ENCODE measurements around the gene CD300C. TPM values are rescaled to one million over a fixed set of nuclear protein-coding genes. Genes with fewer than 3 reads are reported as not detected.
"Not testable (repeated sequence)": the region's sequence is repeated elsewhere in the genome, so short reads cannot be mapped to it uniquely, and the experiment has no call there.

CD300C gene
- total and polyA plus RNA-seq, 2 donors (not counting 1 experiment from before 2014, with no cell fraction given): 0.72 to 0.74 TPM

DNA sequence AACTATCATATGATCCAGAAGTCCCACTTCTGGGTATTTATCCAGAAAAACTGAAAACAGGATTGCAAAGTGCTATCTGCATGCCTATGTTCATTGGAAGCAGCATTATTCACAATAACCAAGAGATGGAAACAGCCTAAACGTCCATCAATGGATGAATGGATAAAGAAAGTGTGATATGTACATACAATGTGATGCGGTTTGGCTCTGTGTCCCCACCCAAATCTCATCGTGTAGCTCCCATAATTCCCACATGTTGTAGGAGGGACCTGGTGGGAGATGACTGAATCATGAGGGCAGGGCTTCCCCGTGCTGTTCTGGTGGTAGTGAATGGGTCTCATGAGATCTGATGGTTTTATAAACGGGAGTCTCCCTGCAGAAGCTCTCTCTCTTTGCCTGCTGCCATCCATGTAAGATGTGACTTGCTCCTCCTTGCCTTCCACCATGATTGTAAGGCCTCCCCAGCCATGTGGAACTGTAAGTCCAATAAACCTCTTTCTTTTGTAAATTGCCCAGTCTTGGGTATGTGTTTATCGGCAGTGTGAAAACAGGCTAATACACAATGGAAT lies 27.4 kb downstream of the CD300C start:
- DNase-seq; H3K4me3 ChIP-seq (ENCODE audit: control extremely low read depth in 1 of 5, extremely low read depth in 1 of 5, insufficient read depth in 1 of 5, low read depth in 2 of 5, low read length in 4 of 5); H3K4me3 Mint-ChIP-seq; POLR2A ChIA-PET; H3K79me2 ChIP-seq (ENCODE audit: control insufficient read depth, insufficient read depth, low read length); H3K36me3 ChIP-seq (replicated peaks in 1 of 2; ENCODE audit: control extremely low read depth in 1 of 2, control insufficient read depth in 1 of 2, extremely low read depth in 1 of 2, insufficient read depth in 2 of 2, low read length in 1 of 2); H3K9ac ChIP-seq (ENCODE audit: low read length); H3K27me3 ChIP-seq (replicated peaks in 1 of 4; ENCODE audit: control extremely low read depth in 1 of 4, control insufficient read depth in 3 of 4, insufficient read depth in 4 of 4, low read length in 3 of 4); ATAC-seq (ENCODE audit: low read depth); H2AFZ ChIP-seq (ENCODE audit: insufficient read depth, low read depth, low read length, poor library complexity, severe bottlenecking); CTCF ChIA-PET; H3K27ac Mint-ChIP-seq; intact Hi-C loops (cut with micrococcal nuclease); H4K20me1 ChIP-seq (ENCODE audit: control insufficient read depth, insufficient read depth, low read length, poor library complexity, severe bottlenecking); H3K4me2 ChIP-seq (replicated peaks; ENCODE audit: low read depth, low read length, poor library complexity, severe bottlenecking); H3K27ac ChIP-seq (ENCODE audit: low read length in 2 of 2): not testable (repeated sequence)
- peaks cover 10% of the 10 kb centered on the region for H3K9me3 Mint-ChIP-seq (ENCODE audit: insufficient read depth)
- peaks cover 22 to 25% of the 10 kb centered on the region in 2 donors for H3K4me1 ChIP-seq (ENCODE audit: control insufficient read depth in 2 of 2, insufficient read depth in 2 of 2, low read length in 2 of 2)
- peaks cover 23% of the 10 kb centered on the region for H3K4me1 Mint-ChIP-seq
- peaks cover 10% of the 10 kb centered on the region for H3K27me3 Mint-ChIP-seq
- H3K9me3 ChIP-seq (ENCODE audit: control extremely low read depth in 1 of 3, control insufficient read depth in 2 of 3, insufficient read depth in 1 of 3, low read length in 2 of 3): peaks cover 0 to 16% (median 7%) of the 10 kb centered on the region in 3 donors
- no CpG with 5 or more reads among the region's 6 CpGs for WGBS (ENCODE audit: insufficient coverage)

DNA sequence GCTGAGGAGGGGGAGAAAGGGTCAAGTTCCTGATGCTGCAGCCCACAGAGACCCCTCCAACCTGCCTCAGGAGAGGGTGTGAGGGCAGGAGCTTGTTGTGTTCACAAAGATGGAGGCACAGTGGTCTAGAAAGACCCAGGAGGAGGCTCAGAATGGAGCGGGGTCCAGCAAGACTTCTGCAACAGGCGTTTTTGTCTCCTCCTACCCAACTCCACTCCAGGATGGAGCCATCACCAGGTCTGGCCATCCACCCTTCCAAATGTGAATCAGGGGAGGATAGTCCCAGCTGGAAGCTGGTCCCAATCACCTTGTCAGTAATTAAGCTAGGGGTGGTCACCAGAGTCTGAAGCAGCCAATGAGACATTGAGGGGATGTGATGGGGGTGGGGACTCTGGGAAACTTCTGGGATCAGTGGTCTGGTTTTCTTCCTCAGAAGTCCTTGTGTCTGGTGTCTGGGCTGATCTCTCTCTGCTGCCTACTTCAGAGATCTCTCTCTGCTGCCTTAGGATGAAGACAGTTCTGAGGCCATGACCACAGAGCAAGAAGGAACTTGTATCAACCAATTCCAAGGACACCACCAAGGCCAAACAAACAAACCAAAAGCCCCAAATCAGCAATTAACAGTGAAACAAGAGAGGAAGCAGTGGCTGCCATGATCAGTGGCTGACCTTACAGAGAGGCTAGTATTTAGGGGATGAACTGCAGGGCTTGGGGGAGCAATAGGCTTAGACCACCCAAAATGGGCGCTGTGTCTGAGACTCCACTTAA lies 29.2 kb downstream of the CD300C start:
- Histone ChIP-seq H3K27me3 (replicated peaks in 1 of 4; ENCODE audit: control extremely low read depth in 1 of 4, control insufficient read depth in 3 of 4, insufficient read depth in 4 of 4, low read length in 3 of 4) (peaks cover 0 to 7% (median 2%) of the 10 kb centered on the region in 4 experiments), H3K9me3 (ENCODE audit: control extremely low read depth in 1 of 3, control insufficient read depth in 2 of 3, insufficient read depth in 1 of 3, low read length in 2 of 3) (peaks cover 0 to 13% (median 7%) of the 10 kb centered on the region in 3 donors), H3K9ac (ENCODE audit: low read length) (no peak overlapping the region), H3K27ac (ENCODE audit: low read length in 2 of 2) (no peak overlapping the region), H3K4me3 (ENCODE audit: control extremely low read depth in 1 of 5, extremely low read depth in 1 of 5, insufficient read depth in 1 of 5, low read depth in 2 of 5, low read length in 4 of 5) (no peak overlapping the region), H4K20me1 (ENCODE audit: control insufficient read depth, insufficient read depth, low read length, poor library complexity, severe bottlenecking) (no peaks in the 10 kb centered on the region), H2AFZ (ENCODE audit: insufficient read depth, low read depth, low read length, poor library complexity, severe bottlenecking) (no peak overlapping the region), H3K4me2 (replicated peaks; ENCODE audit: low read depth, low read length, poor library complexity, severe bottlenecking) (no peak overlapping the region), H3K36me3 (replicated peaks in 1 of 2; ENCODE audit: control extremely low read depth in 1 of 2, control insufficient read depth in 1 of 2, extremely low read depth in 1 of 2, insufficient read depth in 2 of 2, low read length in 1 of 2) (no peaks in the 10 kb centered on the region), H3K79me2 (ENCODE audit: control insufficient read depth, insufficient read depth, low read length) (no peaks in the 10 kb centered on the region), H3K4me1 (ENCODE audit: control insufficient read depth in 2 of 2, insufficient read depth in 2 of 2, low read length in 2 of 2) (peaks cover 29 to 36% of the 10 kb centered on the region in 2 donors)
- H3K9me3 Mint-ChIP-seq (ENCODE audit: insufficient read depth): peaks cover 10% of the 10 kb centered on the region
- no peak for ATAC-seq (ENCODE audit: low read depth)
- peaks cover 5% of the 10 kb centered on the region for H3K27me3 Mint-ChIP-seq
- no peak overlapping the region for H3K27ac Mint-ChIP-seq
- H3K4me1 Mint-ChIP-seq: peaks cover 32% of the 10 kb centered on the region
- intact Hi-C loops (cut with micrococcal nuclease): no loop called here
- ChIA-PET POLR2A (no interaction called here), CTCF (no interaction called here)
- TF ChIP-seq, protein P1, sequence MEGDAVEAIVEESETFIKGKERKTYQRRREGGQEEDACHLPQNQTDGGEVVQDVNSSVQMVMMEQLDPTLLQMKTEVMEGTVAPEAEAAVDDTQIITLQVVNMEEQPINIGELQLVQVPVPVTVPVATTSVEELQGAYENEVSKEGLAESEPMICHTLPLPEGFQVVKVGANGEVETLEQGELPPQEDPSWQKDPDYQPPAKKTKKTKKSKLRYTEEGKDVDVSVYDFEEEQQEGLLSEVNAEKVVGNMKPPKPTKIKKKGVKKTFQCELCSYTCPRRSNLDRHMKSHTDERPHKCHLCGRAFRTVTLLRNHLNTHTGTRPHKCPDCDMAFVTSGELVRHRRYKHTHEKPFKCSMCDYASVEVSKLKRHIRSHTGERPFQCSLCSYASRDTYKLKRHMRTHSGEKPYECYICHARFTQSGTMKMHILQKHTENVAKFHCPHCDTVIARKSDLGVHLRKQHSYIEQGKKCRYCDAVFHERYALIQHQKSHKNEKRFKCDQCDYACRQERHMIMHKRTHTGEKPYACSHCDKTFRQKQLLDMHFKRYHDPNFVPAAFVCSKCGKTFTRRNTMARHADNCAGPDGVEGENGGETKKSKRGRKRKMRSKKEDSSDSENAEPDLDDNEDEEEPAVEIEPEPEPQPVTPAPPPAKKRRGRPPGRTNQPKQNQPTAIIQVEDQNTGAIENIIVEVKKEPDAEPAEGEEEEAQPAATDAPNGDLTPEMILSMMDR (IDR thresholded peaks at IDR 0.05): no peak
- no peak for TF ChIP-seq EZH2 (IDR thresholded peaks at IDR 0.05; ENCODE audit: borderline replicate concordance, insufficient read depth, low read depth, low read length, poor library complexity, severe bottlenecking)
- DNase-seq: no peak
- 100% methylated on average over 1 of the region's 3 CpGs for WGBS (ENCODE audit: insufficient coverage)
- no peak overlapping the region for H3K4me3 Mint-ChIP-seq

Data from B cell (primary cell).